ENCODE measurements around the gene SLC6A11.

The SLC6A11 gene

GRCh38 chr3:10985181-10985580 lies 169.2 kb downstream of the SLC6A11 start:
- DNase-seq, result no peak

GRCh38 chr3:10986592-10986991 lies 170.6 kb downstream of the SLC6A11 start:
- no peak for DNase-seq

GRCh38 chr3:10988001-10988665 lies 172.1 kb downstream of the SLC6A11 start:
- DNase-seq, result no peak

DNA sequence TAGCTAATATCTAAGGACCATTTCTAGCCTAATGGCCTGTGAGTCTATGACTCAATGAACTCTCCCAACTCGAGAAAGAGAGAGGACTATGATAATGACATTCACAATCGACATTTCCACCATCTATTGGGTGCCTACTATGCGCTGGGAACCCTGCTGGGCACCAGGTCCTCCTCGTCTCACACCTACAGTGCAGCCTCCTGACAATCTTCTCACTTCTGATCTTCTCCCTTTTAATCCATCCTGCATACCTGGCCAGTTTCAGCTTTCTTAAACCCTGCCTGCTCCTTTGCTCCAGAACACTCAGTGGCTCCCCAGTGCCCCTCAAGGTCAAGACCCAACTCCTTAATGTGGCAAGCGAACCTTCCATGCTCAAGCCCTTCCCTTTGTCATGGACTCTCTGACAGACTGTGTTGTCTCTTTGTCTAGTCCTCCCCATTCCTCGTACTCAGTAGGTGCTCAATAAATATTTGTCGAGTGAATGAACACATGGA lies 173.0 kb downstream of the SLC6A11 start:
- DNase-seq, result no peak

Data from midbrain (tissue), 1 donor.